MV-4-11 (cell line): ENCODE measurements around the gene TRAPPC8.
"Not testable (repeated sequence)": the region's sequence is repeated elsewhere in the genome, so short reads cannot be mapped to it uniquely, and the experiment has no call there.

Source experiments
- DNase-seq: peaks from one replicate; lab custom pipeline; 2025; lab: John Stamatoyannopoulos, UW

TRAPPC8 gene

DNA sequence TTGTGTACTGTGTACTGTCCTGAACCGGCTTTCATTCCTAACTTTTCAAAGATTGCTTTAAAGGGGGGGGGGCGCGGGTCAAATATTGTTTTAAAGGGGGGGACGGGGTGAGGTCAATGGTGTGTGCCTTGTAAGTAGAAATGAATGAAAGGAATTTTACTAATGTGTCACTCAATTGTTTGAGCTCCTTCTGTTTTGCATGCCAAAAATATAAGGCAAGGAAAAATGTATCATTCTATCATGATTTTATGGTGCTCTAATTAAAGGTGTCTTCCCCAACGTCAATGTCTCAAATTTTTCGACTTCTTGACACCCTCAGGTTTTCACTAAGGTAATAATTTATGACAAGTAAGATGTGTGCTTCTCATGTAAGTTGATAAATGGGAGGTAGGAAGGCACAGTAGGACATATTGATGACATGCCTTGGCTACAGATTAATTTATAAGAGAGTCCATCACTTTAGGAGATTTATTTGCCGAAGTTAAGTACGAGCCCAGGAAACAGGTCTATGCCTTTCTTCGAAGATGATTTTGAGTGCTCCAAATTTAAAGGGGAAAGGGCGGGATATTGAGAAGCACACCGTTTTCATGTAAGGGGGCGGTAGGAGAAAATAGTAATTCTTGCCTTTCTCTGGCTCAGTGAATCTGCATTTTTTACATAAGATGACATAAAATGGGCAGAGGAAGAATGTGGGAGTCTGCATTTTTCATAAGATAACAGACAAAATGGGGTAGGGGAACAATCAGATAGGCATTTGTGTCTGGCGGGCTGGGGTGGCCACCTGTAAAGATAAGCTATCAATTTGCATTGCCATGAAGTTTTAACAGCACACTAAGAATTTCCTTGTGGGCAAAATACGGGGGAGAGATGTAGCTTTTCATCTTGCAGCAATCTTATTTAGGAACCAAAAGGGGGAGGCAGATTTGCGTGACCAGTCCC, 1.2 kb upstream of the TRAPPC8 start:
- DNase-seq: no peak

DNA sequence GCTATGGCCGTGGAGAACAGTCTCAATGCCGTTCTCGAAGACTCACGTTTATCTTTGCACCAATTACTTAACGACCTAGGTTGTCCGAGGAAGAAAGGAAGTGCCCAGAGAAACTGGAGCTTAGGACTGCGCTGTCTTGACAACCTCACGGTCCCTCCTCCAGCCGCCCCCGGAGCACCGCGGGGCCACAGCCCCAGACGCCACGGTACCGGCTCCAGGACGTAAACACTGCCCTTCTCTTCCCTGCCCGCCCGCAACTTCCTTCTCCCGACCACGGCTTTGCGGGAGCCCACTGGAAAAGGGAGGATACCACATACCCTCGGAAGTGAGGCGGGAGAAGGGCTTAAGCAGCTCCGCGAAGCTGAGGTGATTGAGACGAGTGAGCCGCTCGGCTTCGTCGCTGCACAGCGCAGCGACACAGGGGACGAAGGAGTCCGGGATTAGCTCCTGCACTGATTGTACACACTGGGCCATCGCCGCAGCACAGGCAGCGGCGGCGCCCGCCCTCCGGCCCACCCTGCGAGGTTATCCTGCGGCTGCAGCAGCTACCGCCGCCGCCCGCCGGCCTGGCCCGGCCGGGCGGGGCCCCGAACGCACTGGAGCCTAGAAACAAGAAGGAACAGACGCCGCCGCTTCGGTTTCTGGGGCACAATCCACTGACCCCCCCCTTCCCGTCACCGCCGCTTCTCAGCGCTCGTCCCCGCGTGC, 483 bp downstream of the TRAPPC8 start:
- DNase-seq: peak; percentile 60

DNA sequence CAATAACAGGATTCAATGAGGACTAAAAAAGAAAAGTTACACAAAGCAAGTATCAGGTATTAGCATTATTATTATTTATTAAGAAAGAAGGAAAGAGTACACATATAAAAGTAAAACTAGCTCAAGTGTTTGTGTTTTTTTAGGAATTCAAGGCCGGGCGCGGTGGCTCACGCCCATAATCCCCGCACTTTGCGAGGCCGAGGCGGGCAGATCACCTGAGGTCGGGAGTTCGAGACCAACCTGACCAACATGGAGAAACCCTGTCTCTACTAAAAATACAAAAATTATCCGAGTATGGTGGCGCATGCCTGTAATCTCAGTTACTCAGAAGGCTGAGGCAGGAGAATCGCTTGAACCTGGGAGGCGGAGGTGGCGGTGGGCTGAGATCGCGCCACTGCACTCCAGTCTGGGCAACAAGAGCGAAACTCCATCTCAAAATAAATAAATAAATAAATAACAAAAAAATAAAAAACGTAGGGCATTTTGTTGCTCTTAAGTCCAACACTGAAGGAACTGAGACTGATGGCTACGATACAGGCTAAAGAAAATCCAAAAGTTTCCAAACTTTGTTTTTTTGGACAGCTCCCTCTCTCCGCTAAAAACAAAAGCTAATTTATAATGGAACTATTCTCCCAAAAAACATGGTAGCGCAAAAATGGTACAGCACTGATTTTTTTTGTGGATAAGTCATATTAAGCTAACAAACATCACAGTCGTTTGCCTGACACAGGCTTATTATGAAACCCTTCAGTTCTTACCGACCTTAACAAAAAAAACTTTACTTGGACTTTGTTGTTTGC, 1.7 kb downstream of the TRAPPC8 start:
- DNase-seq: no peak

DNA sequence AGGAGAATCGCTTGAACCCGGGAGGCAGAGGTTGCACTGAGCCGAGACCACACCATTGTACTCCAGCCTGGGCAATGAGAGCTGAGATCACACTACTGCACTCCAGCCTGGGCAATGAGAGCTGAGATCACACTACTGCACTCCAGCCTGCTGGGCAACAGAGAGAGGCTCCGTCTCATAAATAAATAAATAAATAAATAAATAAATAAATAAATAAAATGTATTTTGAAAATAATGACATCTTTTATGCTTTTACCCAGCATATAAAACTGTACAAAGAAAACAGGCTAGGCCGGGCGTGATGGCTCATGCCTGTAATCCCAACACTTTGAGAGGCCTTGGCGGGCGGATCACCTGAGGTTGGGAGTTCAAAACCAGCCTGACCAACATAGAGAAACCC, 8.2 kb downstream of the TRAPPC8 start:
- not testable (repeated sequence) for DNase-seq

DNA sequence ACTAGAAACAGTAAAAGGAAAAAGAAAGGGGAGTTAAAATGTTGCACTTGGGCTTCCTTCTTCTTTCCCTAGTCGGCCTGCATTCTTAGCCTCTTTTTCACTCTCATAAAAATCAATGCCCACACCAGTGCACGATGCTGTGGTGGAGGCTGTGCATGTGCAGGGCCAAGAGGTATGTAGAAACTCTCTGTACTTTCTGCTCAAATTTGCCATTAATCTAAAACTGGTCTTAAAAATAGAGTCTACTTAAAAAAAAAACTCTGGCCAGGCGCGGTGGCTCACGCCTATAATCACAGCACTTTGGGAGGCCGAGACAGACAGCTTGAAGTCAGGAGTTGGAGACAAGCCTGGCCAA, 11.1 kb downstream of the TRAPPC8 start:
- DNase-seq: no peak

DNA sequence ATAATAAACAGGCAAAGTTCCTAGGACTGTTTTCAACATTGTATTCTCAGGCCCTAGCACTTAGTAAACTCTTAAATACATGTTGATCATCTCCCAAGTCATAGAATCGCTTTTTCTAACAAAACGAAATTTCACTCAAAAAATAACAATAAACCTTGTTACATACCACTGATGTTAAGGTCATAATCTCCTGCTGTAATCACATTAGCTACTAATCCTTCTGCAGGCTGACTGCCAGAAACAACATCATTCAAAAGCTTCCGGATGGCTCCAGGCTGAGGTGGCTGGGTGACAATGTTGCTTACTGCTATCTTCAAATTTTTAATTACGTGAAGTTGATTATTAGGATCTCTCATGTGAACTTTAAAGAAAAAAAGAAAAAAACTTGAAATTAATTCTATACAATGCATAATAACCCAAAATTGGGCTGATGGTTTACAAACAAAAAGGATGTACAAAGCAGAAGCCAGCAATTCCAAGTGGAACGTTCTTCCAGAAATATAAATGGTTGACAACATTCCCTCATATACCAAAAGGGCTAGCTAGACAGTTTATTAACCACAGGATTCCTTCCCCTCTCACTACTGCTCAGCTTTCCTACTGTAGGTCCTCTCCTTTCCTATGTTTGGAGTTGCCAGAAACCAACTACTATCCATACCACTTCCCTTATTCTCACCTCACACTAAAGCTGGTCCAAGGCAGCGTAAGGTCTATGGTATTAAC, 11.6 kb downstream of the TRAPPC8 start:
- DNase-seq: peak; percentile 16

DNA sequence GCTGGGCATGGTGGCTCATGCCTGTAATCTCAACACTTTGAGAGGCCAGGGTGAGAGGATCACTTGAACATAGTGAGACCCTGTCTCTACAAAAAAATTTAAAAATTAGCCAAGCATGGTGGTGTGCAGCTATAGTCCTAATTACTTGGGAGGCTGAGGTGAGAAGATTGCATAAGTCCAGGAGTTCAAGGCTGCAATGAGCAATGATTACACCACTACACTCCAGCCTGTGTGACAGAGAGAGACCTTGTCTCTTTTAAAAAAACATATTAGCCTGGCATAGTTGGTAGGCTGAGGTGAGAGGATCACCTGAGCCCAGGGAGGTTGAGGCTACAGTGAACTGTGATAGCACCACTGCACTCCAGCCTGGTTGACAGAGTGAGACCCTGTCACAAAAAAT, 13.7 kb downstream of the TRAPPC8 start:
- DNase-seq: no peak

DNA sequence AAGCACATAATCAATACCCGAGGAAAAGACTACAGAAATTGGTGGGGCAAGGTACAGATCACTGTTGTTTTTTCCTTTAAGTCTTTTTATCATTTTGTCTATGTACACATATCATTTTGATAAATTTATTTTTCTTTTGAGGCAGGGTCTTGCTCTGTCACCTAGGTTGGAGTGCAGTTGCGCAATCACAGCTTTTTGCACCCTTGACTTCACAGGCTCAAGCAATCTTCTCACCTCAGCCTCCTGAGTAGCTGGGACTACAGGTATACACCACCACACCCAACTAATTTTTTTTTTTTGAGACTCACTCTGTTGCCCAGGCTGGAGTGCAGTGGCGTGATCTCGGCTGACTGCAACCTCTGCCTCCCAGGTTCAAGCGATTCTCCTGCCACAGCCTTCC, 15.9 kb downstream of the TRAPPC8 start:
- DNase-seq: not testable (repeated sequence)

DNA sequence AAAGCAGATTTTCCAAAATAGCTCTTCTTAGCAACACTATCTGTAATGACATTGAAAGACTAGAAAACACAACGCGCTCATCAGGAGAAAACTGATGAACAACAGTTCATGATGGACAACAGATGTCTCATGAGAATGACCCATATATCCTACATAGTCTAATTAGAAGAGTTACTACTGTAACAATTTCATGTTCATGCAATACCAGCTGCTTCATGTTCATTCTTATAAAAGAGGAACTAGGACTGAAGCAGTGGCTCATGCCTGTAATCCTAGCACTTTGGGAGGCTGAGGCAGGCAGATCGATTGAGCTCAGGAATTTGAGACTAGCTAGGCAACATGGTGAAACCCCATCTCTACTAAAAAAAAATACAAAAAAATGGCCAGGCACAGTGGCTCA, 22.7 kb downstream of the TRAPPC8 start:
- peak; percentile 80 for DNase-seq

DNA sequence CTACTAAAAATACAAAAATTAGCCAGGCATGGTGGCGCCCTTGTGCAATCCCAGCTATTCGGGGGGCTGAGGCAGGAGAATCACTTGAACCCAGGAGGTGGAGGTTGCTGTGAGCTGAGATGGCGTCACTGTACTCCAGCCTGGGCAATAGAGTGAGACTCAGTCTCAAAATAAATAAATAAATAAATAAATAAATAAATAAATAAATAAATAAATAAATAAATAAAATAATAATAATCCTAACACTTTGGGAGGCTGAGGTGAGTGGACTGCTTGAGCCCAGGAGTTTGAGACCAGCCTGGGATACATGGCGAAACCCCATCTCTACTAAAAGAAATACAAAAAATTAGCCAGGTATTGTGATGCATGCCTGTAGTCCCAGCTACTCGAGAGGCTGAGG, 23.6 kb downstream of the TRAPPC8 start:
- DNase-seq: not testable (repeated sequence)

DNA sequence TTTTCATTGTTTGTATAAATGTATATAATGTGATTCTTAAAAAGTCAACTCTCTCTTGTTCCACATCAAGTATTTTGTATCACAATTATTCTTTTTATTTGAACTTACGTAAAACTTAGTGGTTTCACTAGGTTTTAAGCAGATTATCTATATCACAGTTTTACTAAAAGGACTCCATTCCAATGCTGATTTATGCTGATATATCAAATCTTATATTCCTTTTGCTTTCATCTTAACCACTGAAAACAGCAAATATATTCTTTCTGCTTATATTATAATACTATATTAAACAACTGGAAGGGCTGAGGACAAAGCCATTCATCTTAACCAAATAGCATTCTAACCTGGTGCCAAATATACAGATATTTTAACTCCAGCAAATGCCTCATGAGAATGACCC, 24.2 kb downstream of the TRAPPC8 start:
- no peak for DNase-seq

DNA sequence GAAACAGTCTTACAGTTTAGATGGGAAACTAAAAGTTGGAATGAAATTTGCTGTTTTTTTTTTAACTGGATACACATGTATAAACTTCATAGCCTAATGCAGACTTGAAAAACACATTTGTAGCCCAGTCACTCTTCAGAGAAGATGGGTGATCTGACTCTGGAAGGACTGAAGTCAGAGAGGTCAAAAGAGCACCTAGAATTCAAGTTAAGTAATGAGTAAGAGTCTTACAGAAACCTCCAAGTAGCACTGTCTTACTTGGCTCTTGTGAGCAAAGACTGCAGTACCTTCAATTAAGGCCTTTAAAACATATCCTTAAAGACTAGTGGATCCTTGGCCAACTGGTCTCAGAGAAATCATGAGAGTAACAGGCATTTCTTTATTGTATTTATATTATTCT, 41.9 kb downstream of the TRAPPC8 start:
- DNase-seq: no peak

DNA sequence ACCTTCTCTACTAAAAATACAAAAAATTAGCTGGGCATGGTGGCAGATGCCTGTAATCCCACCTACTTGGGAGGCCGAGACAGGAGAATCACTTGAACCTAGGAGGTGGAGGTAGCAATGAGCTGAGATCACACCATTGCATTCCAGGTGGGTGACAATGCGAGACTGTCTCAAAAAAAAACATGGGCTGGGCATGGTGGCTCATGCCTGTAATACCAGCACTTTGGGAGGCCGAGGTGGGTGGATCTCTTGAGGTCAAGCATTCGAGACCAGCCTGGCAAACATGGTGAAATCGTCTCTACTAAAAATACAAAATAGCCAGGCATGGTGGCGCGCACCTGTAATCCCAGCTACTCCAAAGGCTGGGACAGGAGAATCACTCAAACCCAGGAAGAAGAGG, 43.2 kb downstream of the TRAPPC8 start:
- not testable (repeated sequence) for DNase-seq

DNA sequence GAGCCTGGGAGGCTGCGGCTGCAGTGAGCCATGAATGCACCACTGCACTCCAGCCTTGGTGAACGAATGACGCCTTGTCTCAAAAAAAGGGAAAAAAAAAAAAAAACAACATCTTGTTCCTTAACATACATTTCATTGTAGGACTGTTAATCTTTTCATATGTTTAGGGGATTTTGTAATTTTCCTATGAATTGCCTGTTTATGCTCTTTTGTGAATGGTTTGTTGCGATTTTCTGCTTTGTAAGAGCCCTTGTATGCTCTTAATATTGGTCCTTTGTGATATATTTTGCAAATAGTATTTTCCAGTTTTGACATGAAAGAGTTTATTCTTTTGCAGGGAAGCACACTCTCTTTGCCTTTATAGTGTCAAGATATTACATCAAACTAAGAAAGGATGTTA, 50.0 kb downstream of the TRAPPC8 start:
- no peak for DNase-seq

DNA sequence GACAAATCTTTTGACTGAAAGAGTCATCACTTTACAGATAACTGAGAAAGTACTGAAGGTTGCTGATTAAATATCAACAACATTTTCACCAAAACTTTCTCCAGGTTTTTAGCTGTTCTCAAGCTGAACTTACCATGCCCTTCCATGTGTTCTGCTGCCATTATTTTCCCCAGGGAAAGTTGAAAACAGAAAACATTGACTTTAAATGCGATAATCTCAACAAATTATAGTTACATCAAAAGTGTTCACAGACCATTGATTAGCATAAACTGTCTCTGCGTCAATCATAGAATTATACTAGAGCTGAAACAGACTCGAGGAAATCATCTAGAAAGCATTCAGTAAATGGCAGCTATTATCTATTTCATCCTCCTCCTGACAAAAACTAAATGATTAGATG, 51.4 kb downstream of the TRAPPC8 start:
- DNase-seq: no peak

DNA sequence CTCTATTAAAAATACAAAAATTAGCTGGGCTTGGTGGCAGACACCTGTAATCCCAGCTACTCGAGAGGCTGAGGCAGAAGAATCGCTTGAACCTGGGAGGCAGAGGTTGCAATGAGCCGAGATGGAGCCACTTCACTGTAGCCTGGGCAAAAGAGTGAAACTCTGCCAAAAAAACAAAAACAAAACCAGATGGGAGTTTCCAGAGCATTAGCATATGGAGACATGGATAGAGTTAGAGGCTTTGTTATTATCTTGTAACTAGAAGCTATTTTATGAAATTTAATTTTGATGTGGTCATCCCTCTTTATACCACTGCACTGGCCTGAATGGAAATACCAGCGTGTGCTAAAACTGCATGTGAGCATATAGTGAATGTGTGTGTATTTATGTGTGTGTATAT, 58.9 kb downstream of the TRAPPC8 start:
- no peak for DNase-seq

DNA sequence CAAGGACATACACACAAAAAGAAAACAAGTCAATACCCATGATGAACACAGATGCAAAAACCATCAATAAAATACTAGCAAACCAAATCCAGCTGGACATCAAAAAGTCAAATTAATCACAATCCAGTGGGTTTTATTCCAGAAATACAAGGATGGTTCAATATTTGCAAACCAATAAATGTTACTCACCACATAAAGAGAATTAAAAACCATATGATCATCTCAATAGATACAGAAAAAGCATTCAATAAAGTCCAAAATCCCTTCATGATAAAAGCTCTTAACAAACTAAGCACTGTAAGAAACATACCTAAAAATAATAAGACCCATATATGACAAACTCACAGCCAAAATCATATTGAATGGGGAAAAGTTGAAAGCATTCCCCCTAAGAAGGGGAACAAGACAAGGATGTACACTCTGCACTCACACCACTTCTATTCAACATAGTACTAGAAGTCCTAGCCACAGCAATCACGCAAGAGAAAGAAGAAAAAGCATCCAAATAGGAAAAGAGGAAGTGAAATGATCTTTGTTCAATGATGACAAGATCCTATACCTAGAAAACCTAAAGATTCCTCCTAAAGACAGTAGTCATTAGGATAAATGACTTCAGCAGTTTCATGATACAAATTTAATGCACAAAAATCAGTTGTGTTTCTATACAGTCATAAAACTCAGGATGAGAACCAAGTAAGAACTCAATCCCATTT, 62.6 kb downstream of the TRAPPC8 start:
- peak; percentile 82 for DNase-seq

DNA sequence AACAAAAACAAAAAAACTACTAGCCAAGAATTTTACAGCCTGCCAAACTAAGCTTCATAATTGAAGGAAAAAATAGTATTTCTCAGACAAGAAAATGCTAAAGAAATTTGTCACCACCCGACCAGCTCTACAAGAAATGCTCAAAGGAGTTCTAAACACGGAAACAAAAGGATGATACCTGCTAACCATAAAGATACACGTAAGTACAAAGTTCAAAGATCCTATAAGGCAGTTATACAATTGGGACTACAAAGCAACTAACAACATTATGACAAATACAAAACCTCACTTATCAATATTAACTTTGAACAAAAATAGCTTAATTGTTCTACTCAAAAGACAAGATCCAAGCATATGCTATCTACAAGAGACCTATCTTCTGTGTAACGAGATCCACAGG, 64.6 kb downstream of the TRAPPC8 start:
- DNase-seq: no peak

DNA sequence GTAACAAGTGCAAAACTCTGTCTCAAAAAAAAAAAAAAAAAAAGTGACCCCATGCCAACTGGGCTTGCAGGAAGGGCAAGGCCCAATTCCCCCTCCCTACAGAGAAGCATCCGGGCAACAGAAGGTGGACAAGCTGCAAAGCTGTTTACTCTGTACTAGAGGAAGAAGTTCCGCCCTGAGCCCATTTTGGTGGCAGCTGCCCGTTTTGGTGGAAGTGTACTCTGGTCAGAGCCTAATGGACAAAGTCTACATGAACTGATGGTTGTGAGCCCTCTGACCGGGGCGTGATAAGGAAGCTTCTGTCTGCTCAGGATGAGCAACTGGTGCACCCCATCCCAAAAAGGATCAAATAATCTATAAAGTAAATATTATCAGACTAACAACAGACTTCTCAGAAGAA, 65.0 kb downstream of the TRAPPC8 start:
- DNase-seq: no peak

DNA sequence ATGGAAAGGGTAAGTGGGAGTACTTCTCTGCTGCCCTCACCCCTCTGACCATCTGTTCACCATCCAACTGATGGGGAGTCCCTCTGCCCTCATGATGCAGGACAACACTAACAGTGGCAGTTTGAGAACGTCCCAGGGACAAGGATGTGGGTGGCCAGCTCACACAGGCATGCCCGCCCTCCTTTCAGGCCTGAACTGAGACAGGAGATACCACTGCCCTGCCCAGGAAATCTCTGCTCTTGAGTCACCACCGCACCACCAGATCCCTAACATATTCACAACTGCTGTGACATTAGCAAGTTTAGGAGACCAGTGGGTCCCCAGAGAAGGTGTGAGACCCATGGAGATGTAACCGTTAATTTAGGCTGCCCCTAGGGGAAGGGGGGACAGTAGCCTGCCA, 66.2 kb downstream of the TRAPPC8 start:
- no peak for DNase-seq

DNA sequence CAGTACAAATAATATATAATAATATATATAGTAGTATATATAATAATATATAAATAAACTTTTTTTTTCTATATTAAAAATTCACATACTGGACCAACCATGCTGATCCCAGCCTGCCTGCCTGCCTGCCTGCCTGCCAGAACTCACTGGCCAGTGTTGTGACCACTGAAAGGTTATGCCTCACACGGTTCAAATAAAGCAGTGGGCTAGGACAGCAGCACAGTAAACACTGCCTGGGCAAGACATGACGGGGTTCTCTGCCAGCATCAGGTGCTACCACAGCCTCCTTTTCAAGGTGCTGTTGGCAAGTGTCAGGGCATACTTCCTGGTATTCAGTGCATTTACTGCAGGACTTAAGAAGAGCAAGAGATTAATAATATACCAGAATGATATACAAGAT, 67.6 kb downstream of the TRAPPC8 start:
- no peak for DNase-seq
